ENCODE results near the gene SLBP. TPM values are rescaled to one million over a fixed set of nuclear protein-coding genes. Genes with fewer than 3 reads are reported as not detected.
A peak's percentile ranks its signal among the peaks of the same experiment; 100 is the strongest.

Gene SLBP
- total and polyA plus RNA-seq, 2 donors (not counting 3 experiments of a cell fraction or from before 2014, with no cell fraction given): 48.3 to 63.1 TPM

- FAIRE-seq: no peak
- H3K79me2 ChIP-seq (ENCODE audit: control insufficient read depth, insufficient read depth, low read length): no peaks in the 10 kb centered on the region
- H3K4me1 ChIP-seq (ENCODE audit: control insufficient read depth, extremely low read depth, insufficient read depth, low read length): peaks cover 9% of the 10 kb centered on the region
- no peaks in the 10 kb centered on the region for H3K9me3 ChIP-seq (replicated peaks; ENCODE audit: control insufficient read depth, insufficient read depth, low read length)
- H4K20me1 ChIP-seq (replicated peaks; ENCODE audit: control insufficient read depth, extremely low read depth, insufficient read depth, low read length): no peaks in the 10 kb centered on the region
- H3K36me3 ChIP-seq (ENCODE audit: control insufficient read depth in 2 of 2, extremely low read depth in 1 of 2, insufficient read depth in 2 of 2, low read length in 2 of 2): no peaks in the 10 kb centered on the region
- ChIA-PET POLR2A (no interaction called here), CTCF (interaction anchor here (1.0 to 3.2 kb wide), 6 partner anchors 14 to 148 kb away, joined by 3 to 17 read pairs (median 4); no protein-coding TSS in a partner anchor)
- DNase-seq (ENCODE audit: low read depth, low spot score): no peak
- BruUV-seq (replicated peaks): no TSS peak
- H3K27ac ChIP-seq (ENCODE audit: insufficient read depth, low read depth, low read length): no peak overlapping the region
- no peak for TF ChIP-seq MYC (IDR thresholded peaks at IDR 0.05; ENCODE audit: low read depth, low read length)
- no peak for TF ChIP-seq POLR2A (IDR thresholded peaks at IDR 0.05; ENCODE audit: low read depth, low read length)
- no peak for TF ChIP-seq JUN (IDR thresholded peaks at IDR 0.05; ENCODE audit: borderline replicate concordance, insufficient read depth, insufficient read length, low read depth)
- no peak for TF ChIP-seq FOS (IDR thresholded peaks at IDR 0.05; ENCODE audit: borderline replicate concordance, insufficient read depth, low read length)
- dilution Hi-C loops (cut with MboI; ENCODE audit: extremely low pct_ligation_motif_present, low sequenced_read_pairs): no loop called here
- H3K9ac ChIP-seq (replicated peaks; ENCODE audit: extremely low read depth, insufficient read depth, low read length): no peak overlapping the region
- H2AFZ ChIP-seq (ENCODE audit: low read depth, low read length): peak overlapping the region; percentile 86
- H3K4me3 ChIP-seq (replicated peaks in 1 of 3; ENCODE audit: insufficient read depth in 1 of 3, low read depth in 1 of 3, low read length in 3 of 3): no peak overlapping the region
- no peaks in the 10 kb centered on the region for H3K27me3 ChIP-seq (ENCODE audit: control insufficient read depth in 2 of 2, insufficient read depth in 2 of 2, low read length in 2 of 2)
- H3K9me1 ChIP-seq (replicated peaks; ENCODE audit: control insufficient read depth, extremely low read depth, insufficient read depth, low read length): no peaks in the 10 kb centered on the region
- no peak overlapping the region for H3K4me2 ChIP-seq (ENCODE audit: insufficient read depth, low read length)
- intact Hi-C loops (cut with micrococcal nuclease): no loop called here
Measured at GRCh38 chr4:1751919-1752283, 39.8 kb upstream of the SLBP start.

- CTCF ChIA-PET: interaction anchor here (1.0 to 3.2 kb wide), 5 partner anchors 14 to 148 kb away, joined by 3 to 17 read pairs (median 4); no protein-coding TSS in a partner anchor
Measured at GRCh38 chr4:1751155-1751918, 39.2 kb upstream of the SLBP start.

More at GRCh38 chr4:1751155-1751918, 39.2 kb upstream of the SLBP start:
- no peak overlapping the region for H3K27ac ChIP-seq (ENCODE audit: insufficient read depth, low read depth, low read length)
- no peaks in the 10 kb centered on the region for H3K9me1 ChIP-seq (replicated peaks; ENCODE audit: control insufficient read depth, extremely low read depth, insufficient read depth, low read length)
- FAIRE-seq (no peak), DNase-seq (ENCODE audit: low read depth, low spot score) (no peak)
- no peak overlapping the region for H2AFZ ChIP-seq (ENCODE audit: low read depth, low read length)
- no peaks in the 10 kb centered on the region for H3K79me2 ChIP-seq (ENCODE audit: control insufficient read depth, insufficient read depth, low read length)
- H3K4me1 ChIP-seq (ENCODE audit: control insufficient read depth, extremely low read depth, insufficient read depth, low read length): peaks cover 9% of the 10 kb centered on the region
- H3K4me2 ChIP-seq (ENCODE audit: insufficient read depth, low read length): no peak overlapping the region
- no peaks in the 10 kb centered on the region for H3K36me3 ChIP-seq (ENCODE audit: control insufficient read depth in 2 of 2, extremely low read depth in 1 of 2, insufficient read depth in 2 of 2, low read length in 2 of 2)
- H4K20me1 ChIP-seq (replicated peaks; ENCODE audit: control insufficient read depth, extremely low read depth, insufficient read depth, low read length): no peaks in the 10 kb centered on the region
- TF ChIP-seq MAX (IDR thresholded peaks at IDR 0.05; ENCODE audit: insufficient read depth, insufficient read length) (no peak), EZH2 (IDR thresholded peaks at IDR 0.05; ENCODE audit: borderline replicate concordance, low read depth, low read length, severe bottlenecking) (no peak), CTCF (IDR thresholded peaks at IDR 0.05; ENCODE audit: extremely low read depth in 1 of 2, insufficient read depth in 1 of 2, low read depth in 1 of 2, low read length in 2 of 2) (no peak), FOS (IDR thresholded peaks at IDR 0.05; ENCODE audit: borderline replicate concordance, insufficient read depth, low read length) (no peak), POLR2A (IDR thresholded peaks at IDR 0.05; ENCODE audit: low read depth, low read length) (no peak), GATA2 (IDR thresholded peaks at IDR 0.05; ENCODE audit: insufficient read depth, insufficient read length, low read depth, low read length) (no peak), MYC (IDR thresholded peaks at IDR 0.05; ENCODE audit: low read depth, low read length) (no peak), POLR2AphosphoS5 (IDR thresholded peaks at IDR 0.05; ENCODE audit: insufficient read depth, low read depth, low read length) (no peak), JUN (IDR thresholded peaks at IDR 0.05; ENCODE audit: borderline replicate concordance, insufficient read depth, insufficient read length, low read depth) (no peak)
- intact Hi-C loops (cut with micrococcal nuclease) (no loop called here), dilution Hi-C loops (cut with MboI; ENCODE audit: extremely low pct_ligation_motif_present, low sequenced_read_pairs) (no loop called here)
- H3K4me3 ChIP-seq (replicated peaks in 1 of 3; ENCODE audit: insufficient read depth in 1 of 3, low read depth in 1 of 3, low read length in 3 of 3): no peak overlapping the region
- H3K27me3 ChIP-seq (ENCODE audit: control insufficient read depth in 2 of 2, insufficient read depth in 2 of 2, low read length in 2 of 2): no peaks in the 10 kb centered on the region
- POLR2A ChIA-PET: no interaction called here
- no TSS peak for BruUV-seq (replicated peaks)
- H3K9me3 ChIP-seq (replicated peaks; ENCODE audit: control insufficient read depth, insufficient read depth, low read length): no peaks in the 10 kb centered on the region
- H3K9ac ChIP-seq (replicated peaks; ENCODE audit: extremely low read depth, insufficient read depth, low read length): no peak overlapping the region

Measured in endothelial cell of umbilical vein (primary cell).